ENCODE measurements around the gene ZBTB20. TPM values are rescaled to one million over a fixed set of nuclear protein-coding genes. Genes with fewer than 3 reads are reported as not detected.

The ZBTB20 gene
- polyA plus RNA-seq, 12 donors, result 1.6 to 20.0 (median 3.3) TPM

DNA sequence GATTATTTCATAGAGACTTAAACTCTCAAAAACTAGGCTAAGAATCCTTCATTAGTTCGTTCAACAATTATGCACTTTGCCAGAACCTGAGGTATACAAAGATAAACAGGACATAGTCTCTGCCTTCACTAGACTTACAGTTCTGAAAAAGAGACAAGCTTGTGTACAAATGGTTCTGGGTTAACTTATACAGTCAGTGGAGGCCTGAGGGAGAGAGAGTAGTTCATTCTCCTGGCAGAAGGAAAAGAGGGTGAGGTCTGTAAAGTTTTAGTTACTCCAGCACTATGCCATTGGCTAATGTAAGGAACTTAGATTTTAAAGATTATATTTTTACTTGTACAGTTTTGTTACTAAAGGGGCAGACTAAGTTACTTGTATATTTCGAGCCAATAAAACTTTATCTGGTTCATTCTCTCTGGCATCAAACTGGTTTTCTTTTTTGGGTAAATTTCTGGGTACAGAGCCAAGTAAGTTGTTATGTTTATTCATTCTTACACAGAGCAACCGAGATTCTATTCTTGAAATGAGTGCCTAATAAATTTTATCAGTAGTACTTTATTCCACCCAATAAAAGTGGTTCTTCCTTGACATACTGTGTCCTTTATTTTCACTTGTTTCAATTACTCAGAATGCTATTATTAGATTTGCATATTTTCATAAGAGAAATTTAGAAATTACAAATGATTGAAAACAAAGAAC is 574.6 kb downstream of the ZBTB20 start:
- no peak for DNase-seq

DNA sequence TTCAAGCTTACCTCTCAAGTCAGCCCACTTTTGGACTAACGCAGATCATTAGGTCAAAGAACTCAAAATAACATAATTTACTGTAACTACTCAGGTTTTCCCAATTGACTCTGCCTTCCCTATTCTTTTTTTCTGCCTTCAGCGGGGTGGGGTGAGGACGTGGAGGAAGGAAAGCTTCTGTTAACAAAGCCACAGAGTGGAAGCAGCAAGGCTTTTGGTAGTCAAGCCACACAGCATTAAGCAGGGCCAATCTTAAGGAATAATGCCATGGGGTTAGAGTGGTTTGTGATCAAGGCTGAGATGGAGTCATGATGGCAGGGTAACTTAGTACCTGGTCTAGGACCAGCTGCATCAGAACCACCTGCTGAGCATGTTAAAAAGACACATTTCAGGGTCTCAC is 575.7 kb downstream of the ZBTB20 start:
- no peak for DNase-seq

DNA sequence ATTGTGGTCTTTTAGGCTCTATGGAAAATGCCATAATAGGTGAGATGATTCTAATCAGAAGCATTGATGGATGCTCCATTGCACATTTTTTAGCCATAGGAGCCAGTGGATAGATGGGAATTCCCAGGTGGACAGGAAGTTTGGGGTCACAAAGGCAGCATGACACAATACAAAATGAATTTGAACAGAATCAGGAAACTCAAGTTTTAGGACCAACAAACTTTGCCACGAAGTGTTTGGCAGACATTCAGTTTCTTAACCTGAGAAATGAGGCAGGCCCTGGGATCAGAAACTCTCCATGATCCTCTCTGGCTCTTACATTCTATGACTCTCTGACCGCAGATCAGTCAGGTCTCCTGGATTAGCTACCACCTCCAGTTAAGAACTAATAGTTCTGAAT is 577.9 kb downstream of the ZBTB20 start:
- DNase-seq, result no peak

DNA sequence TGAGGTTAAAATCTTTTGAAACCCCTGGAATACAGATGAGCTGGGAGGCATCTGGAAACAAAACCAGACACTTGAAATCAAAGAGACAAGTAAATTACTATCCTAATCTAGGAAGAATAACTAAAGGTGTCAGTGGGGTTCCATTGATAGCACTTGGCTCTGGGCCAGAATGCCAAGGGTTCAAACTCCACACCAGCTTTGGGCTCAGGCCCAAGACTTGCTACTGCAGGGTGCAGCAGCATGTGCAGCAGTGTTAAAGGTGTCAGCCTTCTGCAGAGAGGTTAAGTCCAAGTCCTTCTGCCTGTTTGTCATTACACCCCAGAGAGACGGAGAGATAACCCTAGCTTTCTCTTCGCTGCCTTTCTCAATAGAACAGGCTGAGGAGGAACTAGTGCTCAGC is 579.3 kb downstream of the ZBTB20 start:
- DNase-seq, result no peak

DNA sequence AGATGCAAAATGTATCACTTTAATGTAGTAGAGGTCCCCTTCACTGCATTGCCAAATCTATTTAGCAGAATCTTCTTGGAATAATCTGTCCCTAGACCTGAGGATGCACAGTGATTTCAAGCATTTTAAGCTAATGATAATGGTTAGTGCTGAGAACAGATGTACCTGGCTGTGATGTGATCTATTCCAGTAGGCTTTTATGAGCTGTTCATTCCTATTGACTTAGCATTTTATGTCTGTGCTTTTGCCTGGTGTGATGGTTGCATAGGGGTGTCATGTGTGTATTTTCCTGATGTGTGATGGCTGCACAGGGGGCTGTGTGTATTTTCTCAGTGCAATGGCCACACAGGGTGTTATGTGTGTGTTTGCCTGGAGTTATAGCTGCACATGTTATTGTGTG is 580.3 kb downstream of the ZBTB20 start:
- no peak for DNase-seq

DNA sequence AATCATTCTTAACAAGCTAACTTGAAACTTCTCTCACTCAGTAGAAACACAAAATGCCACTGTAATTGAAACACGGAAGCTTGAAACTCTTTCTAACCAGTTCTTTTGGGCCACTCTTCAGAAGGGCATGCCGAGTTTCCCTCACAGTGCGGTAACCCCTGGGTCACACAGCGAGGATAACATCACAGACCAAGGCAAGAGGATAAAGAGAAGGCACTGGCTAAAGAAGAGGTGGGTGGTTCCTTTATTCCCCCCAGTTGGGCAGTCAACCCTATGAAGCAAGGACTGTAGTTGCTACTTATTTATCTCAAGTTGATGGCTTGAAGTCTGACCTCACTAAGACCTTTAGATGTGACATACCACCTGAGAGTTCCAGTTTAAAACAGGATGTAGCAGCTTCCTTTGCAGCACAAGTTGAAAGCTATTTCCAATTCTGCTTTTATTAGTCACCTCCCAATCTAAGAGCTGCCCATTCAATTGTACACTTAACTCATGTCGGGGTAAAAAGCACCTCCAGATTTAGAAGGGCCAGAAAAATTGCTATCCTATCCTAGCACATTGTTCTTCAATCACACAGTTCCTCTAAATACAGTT is 580.8 kb downstream of the ZBTB20 start:
- DNase-seq, result no peak

DNA sequence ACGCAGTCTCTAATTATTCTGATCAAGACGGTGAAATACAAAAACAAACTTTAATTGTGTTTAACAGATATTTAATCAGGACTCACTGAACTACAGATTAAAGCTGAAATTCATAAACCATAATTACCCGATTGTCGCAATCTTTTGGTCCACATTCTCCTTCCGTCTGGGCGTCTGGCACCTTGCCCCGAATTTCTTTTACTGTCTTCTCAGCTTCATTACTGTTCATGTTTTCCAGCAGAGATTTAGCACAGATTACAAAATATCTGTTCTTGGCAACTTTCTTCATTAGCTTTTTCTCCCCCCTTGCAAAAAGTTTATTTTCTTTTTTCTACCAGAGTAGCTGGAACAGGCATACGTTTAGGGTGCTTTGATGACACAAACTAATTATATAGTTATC is 581.9 kb downstream of the ZBTB20 start:
- no peak for DNase-seq

DNA sequence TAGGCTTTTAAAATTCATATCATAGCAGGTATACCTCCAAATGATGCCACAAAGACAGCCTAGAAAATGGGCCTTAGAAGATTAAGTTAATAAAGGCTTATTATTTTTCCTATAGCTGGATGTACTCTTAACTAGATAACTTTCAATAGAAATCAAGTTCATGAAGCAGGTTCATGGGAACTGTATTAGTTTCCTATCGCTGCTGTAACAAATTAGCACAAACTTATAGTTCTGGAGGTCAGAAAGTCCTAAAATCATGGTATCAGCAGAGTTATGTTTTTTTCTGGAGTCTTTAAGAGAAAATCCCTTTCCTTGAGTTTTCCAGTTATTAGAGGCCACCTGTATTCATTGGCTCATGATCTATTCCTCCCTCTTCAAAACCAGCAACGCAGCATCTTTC is 583.4 kb downstream of the ZBTB20 start:
- DNase-seq, result no peak

DNA sequence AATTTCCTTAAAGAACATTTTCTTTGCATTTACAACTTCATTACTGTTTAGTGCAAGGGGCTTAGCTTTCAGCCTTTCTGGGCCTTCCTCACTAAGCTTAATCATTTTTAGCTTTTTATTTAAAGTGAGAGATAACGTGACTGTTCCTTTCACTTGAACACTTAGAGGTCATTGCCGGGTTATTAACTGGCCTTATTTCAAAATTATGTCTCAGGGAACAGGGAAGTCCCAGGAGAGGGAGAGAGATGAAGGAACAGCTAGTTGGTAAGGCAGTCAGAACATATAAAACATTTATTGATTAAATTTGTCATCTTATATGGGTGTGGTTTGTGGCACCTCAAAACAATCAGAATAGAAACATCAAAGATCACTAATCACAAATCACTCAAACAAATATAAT is 584.5 kb downstream of the ZBTB20 start:
- no peak for DNase-seq

DNA sequence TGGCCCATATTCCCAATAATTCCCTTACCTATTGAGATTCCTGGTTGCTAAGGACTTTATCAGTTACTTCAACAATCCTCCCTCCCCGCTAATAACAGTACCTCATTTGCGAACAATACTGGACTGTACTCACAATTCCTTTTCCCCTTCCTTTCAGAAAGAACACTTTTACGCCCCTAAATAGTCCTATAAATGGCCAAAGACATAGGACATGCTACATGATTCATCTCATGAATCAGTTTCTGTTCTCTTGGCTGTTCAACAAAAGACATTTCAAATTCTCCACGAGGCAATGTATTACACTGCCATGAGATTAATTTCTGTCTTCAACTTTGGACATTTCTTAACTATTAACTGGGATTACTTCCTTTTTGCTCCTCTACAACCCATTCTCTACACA is 588.8 kb downstream of the ZBTB20 start:
- no peak for DNase-seq

DNA sequence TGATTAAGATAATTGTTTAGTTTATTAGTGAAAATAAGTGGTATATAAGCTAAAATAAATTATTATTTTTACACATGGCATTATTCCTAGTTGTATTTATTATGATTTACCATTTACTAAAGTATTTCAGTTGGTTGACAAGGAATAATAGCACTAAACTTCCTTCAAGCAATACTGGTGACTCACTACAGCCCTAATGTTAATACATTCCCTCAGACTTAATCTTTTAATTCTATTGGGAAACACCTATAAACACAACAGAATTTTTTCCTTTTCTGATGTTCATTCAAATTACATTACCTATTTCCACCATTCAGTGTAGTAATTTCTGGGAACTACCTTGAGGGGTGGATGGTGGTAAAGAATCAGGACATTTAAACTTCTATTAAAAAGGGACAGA is 589.3 kb downstream of the ZBTB20 start:
- no peak for DNase-seq

DNA sequence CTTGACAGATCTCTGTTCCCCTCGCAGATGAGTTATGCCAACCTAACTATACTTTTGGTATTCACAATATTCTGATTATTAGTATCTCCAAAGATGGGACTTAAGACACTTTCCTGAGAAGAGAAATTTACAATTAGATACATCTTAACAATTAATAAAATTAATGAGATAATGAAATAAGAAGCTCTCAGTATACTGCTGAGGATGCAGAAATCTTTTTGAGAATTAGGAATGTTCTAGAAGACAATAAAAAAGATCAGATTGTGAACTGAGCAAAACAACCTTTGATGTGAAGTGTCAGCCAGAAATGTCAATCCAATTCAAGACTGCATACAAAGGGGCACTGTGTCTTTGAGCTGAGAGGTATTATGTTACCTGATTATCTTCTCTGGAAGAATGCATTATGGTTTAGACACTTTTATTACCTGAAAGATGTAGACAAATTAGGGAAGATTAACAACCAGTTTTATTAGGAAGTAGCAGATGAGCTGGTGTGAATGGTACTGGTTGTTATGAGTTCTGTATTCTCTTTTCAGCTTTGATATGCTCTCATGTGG is 590.4 kb downstream of the ZBTB20 start:
- no peak for DNase-seq

DNA sequence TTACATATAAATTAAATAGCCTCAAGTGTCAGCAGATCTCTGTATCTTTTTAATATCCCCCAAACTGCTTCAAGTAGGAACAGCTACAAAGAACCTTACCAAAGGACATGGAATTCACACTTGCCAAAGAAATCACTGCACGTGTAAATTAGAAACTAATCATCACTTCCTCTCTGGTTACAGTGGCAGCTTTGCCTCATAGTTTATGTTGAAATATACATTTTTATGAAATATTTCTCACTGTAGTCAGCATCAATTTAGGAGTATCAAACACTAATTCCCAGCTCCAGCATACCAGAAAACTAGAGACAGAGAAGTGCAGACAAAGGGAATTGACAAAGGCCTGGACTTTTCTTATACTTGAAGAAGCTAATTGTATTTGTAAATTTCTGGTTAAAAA is 592.4 kb downstream of the ZBTB20 start:
- DNase-seq, result no peak

DNA sequence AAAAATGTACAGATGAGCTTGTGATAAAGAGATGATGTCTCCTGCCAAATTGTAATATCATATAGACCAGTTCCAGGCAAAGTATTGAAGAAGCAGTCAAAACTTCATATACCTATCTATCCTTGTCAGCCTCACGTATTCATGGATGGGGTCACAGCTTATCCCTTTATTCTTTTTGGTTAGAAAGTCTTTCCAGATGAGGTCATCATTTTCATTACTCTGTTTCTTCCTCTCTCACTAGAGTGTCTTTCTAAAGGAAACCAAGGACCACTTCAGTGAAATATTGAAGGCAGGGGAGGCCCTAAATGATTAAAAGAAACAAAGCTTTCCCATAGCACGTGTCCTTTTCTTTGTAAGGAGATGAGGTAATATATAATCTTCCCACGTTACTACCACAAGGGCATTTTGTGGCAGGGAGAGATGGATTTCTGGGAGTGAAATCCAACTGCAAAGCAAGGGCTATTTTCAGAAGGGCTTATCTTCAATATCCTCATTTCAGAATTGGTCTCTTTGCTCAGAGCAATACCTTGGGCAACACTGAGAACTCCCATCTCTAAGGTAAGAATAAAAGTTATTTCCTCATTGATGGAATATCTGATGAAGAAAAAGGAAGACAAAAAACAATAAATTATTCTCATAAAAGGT is 593.0 kb downstream of the ZBTB20 start:
- DNase-seq, result no peak

DNA sequence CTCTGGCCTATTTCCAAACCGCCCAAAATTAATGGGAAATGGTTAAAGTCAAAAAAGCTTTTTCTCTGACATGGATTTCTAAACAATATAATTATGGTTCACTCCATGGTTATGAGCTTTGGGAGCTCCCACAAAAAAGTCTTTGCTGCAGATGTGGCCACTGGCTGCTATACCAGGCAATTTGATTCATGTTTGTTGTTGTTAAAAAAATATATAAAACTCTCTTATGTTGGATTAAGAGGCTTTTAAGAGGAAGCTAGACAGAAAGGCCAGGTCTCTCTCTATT is 594.6 kb downstream of the ZBTB20 start:
- DNase-seq, result no peak

DNA sequence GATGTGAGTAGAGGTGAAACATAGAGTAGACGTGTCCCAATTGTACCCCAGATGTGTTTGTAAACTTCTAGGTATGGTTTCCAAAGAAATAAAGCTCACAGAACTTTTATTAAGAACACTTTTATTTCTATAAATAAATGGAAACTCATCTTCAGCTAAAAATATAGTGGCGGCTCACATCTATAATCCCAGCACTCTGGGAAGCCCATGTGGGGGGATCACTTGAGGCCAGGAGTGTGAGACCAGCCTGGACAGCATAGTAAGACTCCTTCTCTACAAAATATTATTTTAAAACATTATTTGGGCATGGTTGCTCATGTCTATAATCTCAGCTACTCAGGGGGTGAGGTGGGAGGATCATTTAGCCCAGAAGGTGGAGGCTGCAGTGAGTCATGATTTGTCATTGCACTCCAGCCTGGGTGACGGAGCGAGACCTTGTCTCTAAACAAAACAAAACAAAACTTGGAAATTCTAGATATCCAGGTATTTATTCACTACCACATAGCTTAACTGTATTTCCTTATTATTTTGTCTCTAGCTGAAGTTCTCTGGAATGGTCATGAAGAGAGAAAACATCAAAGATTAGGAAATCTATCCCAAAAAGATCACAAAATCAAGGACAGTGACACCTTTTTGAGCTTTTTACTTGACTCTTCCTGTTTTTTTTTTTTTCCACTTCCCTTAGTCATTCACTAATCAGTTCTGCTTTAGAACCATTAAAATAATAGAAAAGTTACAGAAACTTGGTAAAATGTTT is 595.1 kb downstream of the ZBTB20 start:
- DNase-seq, result no peak

DNA sequence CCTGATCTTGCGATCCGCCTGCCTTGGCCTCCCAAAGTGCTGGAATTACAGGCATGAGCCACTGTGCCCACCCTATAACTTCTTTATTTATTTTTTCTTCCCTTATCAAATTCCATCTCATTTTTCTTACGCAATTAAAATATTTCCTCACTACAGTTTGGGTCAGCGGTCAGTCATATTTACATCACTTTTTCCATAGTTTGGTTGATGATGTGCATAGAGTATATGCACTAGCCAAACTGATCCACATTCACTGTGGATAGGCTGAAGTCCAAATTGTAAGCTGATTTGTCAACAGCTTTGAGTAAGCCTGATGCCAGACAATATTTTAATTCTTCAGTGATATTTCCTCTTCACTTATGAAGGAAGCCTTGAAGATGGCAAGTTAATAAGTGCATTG is 596.9 kb downstream of the ZBTB20 start:
- DNase-seq, result no peak

DNA sequence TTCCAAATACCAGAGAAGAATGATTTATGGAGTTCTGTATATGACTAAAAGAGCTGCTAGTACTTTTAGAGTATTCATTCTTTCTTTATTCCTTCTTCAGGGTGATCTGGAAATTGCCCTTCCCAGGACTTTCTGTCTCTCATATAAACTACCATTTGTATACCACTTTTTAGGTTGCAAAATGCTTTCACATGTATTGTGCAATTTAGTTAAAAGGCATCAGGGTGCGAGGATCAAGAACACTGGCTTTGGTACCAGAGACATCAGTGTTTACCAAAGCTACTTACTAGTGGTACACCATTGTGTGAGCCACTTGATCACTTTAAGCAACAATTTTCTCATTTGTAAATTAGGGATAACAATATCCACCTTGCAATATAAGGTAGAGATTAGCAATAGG is 601.9 kb downstream of the ZBTB20 start:
- DNase-seq, result no peak

DNA sequence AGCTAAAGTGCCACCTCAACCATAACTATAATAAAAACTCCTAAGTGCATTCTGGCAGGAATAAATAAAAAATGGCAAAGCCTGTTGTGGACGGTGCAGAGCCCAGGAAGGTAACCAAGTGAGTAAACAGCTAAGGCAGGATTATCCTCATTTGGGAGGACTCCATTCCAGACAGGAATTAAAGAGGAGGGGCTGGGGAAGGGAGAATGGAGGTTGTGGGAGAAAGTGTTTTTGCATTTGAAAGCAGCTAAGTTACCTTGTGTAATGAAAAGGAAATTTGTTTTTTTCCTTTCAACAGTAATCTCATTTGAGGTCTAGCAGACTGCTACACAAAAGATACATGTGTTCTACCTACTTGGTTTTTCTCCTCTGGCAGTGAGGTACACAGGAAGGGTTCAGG is 604.7 kb downstream of the ZBTB20 start:
- no peak for DNase-seq

DNA sequence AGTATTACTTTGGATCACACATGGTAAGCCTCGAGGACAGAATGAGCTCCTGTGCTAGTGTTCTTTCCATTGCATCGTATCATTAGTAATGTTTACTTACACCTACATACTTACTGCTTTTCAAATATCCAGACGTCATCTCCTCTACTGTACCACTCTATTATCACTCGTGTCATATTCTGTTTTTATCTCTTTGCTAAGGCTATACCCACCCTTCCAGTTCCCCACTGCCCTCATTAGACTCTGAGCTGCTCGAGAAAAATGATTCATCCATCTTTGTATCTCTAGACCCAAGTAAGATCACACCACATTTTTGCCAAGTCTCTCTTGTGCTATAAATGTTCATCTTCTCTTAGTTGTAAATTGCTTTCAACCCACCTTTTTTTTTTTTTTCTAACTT is 607.6 kb downstream of the ZBTB20 start:
- no peak for DNase-seq

DNA sequence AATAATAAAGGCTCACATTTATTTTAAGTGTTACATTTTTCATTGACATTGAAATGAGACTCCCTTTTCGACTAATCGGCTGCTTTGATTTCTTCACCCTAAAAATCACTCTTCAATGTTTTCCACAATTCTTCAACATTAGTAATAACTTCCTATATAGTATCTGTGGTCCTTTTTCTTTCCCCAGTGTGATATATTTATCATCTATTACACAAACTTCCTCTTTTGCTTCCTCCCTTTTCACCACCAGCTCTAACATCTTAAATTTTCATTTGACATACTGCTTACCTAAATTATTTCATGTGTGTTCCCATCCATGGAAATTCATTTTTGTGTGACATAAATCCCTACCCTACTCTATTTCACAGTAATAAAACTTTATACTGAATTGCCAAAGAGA is 608.9 kb downstream of the ZBTB20 start:
- DNase-seq, result no peak

DNA sequence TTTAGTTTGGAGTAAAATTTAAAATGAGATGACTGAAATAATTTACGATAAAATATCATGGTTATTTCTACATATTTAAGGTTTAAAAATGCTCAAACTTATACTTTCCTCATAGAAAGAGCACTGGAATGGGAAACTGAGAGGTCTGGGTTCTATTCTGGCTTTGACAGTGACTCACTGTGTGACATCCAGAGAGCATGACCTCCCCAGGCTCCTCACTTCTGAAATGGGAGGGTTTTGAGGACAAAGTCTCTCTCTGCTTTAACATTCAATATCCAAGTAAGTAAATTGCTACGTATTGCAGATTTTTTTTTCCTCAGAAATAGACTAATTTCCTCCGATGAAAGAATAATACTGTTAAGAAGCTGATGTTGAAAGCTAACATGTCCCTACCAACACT is 618.6 kb downstream of the ZBTB20 start:
- no peak for DNase-seq

Data from muscle of arm (tissue), 12 donors.